HCT116 (cell line): ENCODE results near the gene DPF3. TPM values are rescaled to one million over a fixed set of nuclear protein-coding genes. Genes with fewer than 3 reads are reported as not detected.

Experiments used
- ATAC-seq: fragments of 200-7000 bp; cut with Tn5 transposase; 2 replicates; pipeline ENCODE4 v1.9.1; 2020; ENCODE audit warnings: mild to moderate bottlenecking, moderate library complexity
- BruUV-seq: library from RNA; stranded (reverse); fragments of 400-500 nt; replicated peaks from 2 replicates; lab custom pipeline; 2021; lab: Mats Ljungman, UMichigan
- CTCF ChIA-PET: fragments of 300-600 bp; sonication (Branson Sonifier 250); formaldehyde crosslinking; loops from one replicate; lab custom pipeline; 2021; ENCODE audit warnings: antibody characterized with exemption; lab: Charles Lee
- POLR2A ChIA-PET: fragments of 300-600, 350-600 bp; sonication (Branson Sonifier 250); formaldehyde crosslinking; loops from one replicate; lab custom pipeline; 2021; ENCODE audit warnings: antibody characterized with exemption; lab: Charles Lee
- RAD21 ChIA-PET, 2 experiments: fragments of 300-600 bp; sonication (Branson Sonifier 250); formaldehyde crosslinking; loops; one replicate each; lab custom pipeline; 2023; ENCODE audit warnings: low total read pairs in 2 of 2; ENCODE audit not compliant: uncharacterized antibody in 2 of 2, unreplicated experiment in 2 of 2, low non-redundant PET in 1 of 2; lab: Charles Lee
- DNase-seq: peaks from one replicate; pipeline ENCODE4 v3.0.0-alpha.2; 2010; ENCODE audit warnings: low read depth, low spot score
- H2AFZ ChIP-seq: fragments of 200-600 bp; shearing (Covaris generic), sonication (generic); 2 replicates; pipeline ENCODE4 v1.6.1; 2017; ENCODE audit warnings: low read depth, mixed run types, mixed read lengths, antibody characterized with exemption, low read length; ENCODE audit not compliant: poor library complexity, severe bottlenecking
- H3K27ac ChIP-seq: 2 replicates; pipeline ENCODE4 v1.5.1; 2012; ENCODE audit warnings: low read depth, low read length
- H3K27me3 ChIP-seq: fragments of 200-600 bp; sonication (generic); 2 replicates; pipeline ENCODE4 v1.6.1; 2016; ENCODE audit warnings: mixed run types, low read length, mixed read lengths; ENCODE audit not compliant: insufficient read depth
- H3K36me3 ChIP-seq, 2 experiments: fragments of 200-500 bp in 1 of 2; fragments of 200-600 bp in 1 of 2; sonication (Bioruptor generic) in 1 of 2; sonication (generic) in 1 of 2; 2 replicates each; pipeline versions ENCODE4 v1.5.1 to v1.6.1; 2014 to 2016; ENCODE audit warnings: low read length in 2 of 2, inconsistent platforms in 1 of 2, mixed read lengths in 1 of 2, mixed run types in 1 of 2; ENCODE audit not compliant: insufficient read depth in 2 of 2, control insufficient read depth in 1 of 2
- H3K4me1 ChIP-seq, 2 experiments: fragments of 200-600 bp in 1 of 2; sonication (generic) in 1 of 2; 2 replicates each; pipeline versions ENCODE4 v1.5.1 to v1.6.1; 2012 to 2017; ENCODE audit warnings: low read length in 2 of 2, inconsistent platforms in 1 of 2, mild to moderate bottlenecking in 1 of 2, mixed read lengths in 1 of 2, mixed run types in 1 of 2, moderate library complexity in 1 of 2; ENCODE audit not compliant: insufficient read depth in 2 of 2, control insufficient read depth in 1 of 2
- H3K4me2 ChIP-seq: fragments of 200-600 bp; sonication (generic); 2 replicates; pipeline ENCODE4 v1.6.1; 2017; ENCODE audit warnings: mixed run types, low read length, mixed read lengths
- H3K4me3 ChIP-seq, 2 experiments: fragments of 200-600 bp in 1 of 2; sonication (generic) in 1 of 2; replicated peaks in 1 of 2; 2 replicates each; pipeline ENCODE4 v1.5.1; 2011 to 2016; ENCODE audit warnings: low read length in 2 of 2, control low read depth in 1 of 2, low read depth in 1 of 2, mild to moderate bottlenecking in 1 of 2, mixed read lengths in 1 of 2, mixed run types in 1 of 2
- H3K79me2 ChIP-seq: fragments of 200-600 bp; sonication (generic); 2 replicates; pipeline ENCODE4 v1.6.1; 2017; ENCODE audit warnings: mild to moderate bottlenecking, mixed run types, low read length, moderate library complexity, mixed read lengths; ENCODE audit not compliant: insufficient read depth
- H3K9ac ChIP-seq: fragments of 200-600 bp; sonication (generic); 2 replicates; pipeline ENCODE4 v1.6.1; 2016; ENCODE audit warnings: low read length, mixed read lengths
- H3K9me2 ChIP-seq: fragments of 200-600 bp; sonication (generic), shearing (Covaris generic); 2 replicates; pipeline ENCODE4 v1.6.1; 2017; ENCODE audit warnings: mixed run types, mild to moderate bottlenecking, moderate library complexity; ENCODE audit not compliant: insufficient read depth
- H3K9me3 ChIP-seq, 2 experiments: fragments of 200-500 bp in 1 of 2; fragments of 200-600 bp in 1 of 2; sonication (Bioruptor generic) in 1 of 2; sonication (generic) in 1 of 2; 2 replicates each; pipeline ENCODE4 v1.6.1; 2014 to 2017; ENCODE audit warnings: low read length in 2 of 2, mixed read lengths in 2 of 2, inconsistent platforms in 1 of 2, low read depth in 1 of 2, mild to moderate bottlenecking in 1 of 2, mixed run types in 1 of 2, moderate library complexity in 1 of 2; ENCODE audit not compliant: control insufficient read depth in 1 of 2, insufficient read depth in 1 of 2
- H4K20me1 ChIP-seq: fragments of 200-600 bp; sonication (generic), shearing (Covaris generic); 2 replicates; pipeline ENCODE4 v1.6.1; 2017; ENCODE audit warnings: mixed run types, mild to moderate bottlenecking, moderate library complexity; ENCODE audit not compliant: insufficient read depth
- CBX3 ChIP-seq: IDR thresholded peaks from 2 replicates; pipeline ENCODE4 v1.6.1; 2012; ENCODE audit warnings: low read depth
- EZH2phosphoT487 ChIP-seq: fragments of 200-600 bp; IDR thresholded peaks from 2 replicates; pipeline ENCODE4 v1.6.1; 2018; ENCODE audit warnings: antibody characterized with exemption, borderline replicate concordance
- FOSL1 ChIP-seq: IDR thresholded peaks from 2 replicates; pipeline ENCODE4 v1.6.1; 2012; ENCODE audit warnings: low read depth
- JUND ChIP-seq: IDR thresholded peaks from 2 replicates; pipeline ENCODE4 v1.6.1; 2012
- RAD21 ChIP-seq: IDR thresholded peaks from 2 replicates; pipeline ENCODE4 v1.6.1; 2012; ENCODE audit warnings: low read depth, mild to moderate bottlenecking
- REST ChIP-seq: IDR thresholded peaks from 2 replicates; pipeline ENCODE4 v1.6.1; 2012; ENCODE audit warnings: low read depth
- SIN3A ChIP-seq: IDR thresholded peaks from 2 replicates; pipeline ENCODE4 v1.6.1; 2012; ENCODE audit warnings: low read depth
- SRF ChIP-seq: IDR thresholded peaks from 2 replicates; pipeline ENCODE4 v1.6.1; 2012; ENCODE audit warnings: low read depth
- ZFX ChIP-seq: fragments of 450-650 bp; IDR thresholded peaks from 2 replicates; pipeline ENCODE4 v1.6.1; 2017
- intact Hi-C: fragments of 100-400 bp; cut with micrococcal nuclease; formaldehyde crosslinking; loops from 2 replicates; pipeline ENCODE4 v1.10.0; 2022
- total RNA-seq: library from RNA; stranded (reverse); gene quantifications from one replicate; pipeline ENCODE4 v1.2.1, GENCODE V29; 2021; ENCODE audit not compliant: unreplicated experiment
- TF ChIP-seq, protein P1 (sequence below): IDR thresholded peaks from 2 replicates; pipeline ENCODE4 v1.6.1; 2012

The DPF3 gene
- total RNA-seq, 1 experiment from 2014 or later: 0.27 TPM

- Histone ChIP-seq H3K27ac (no peak overlapping the region), H2AFZ (no peak overlapping the region), H3K4me1 (no peaks in the 10 kb centered on the region), H3K9ac (no peak overlapping the region), H3K4me3 (no peak overlapping the region), H3K27me3 (peaks cover 6% of the 10 kb centered on the region; the same call in 1 of the 2 replicates), H3K79me2 (no peaks in the 10 kb centered on the region), H3K9me2 (no peaks in the 10 kb centered on the region), H3K36me3 (no peaks in the 10 kb centered on the region), H3K4me2 (no peak overlapping the region), H4K20me1 (no peaks in the 10 kb centered on the region), H3K9me3 (no peaks in the 10 kb centered on the region)
- ChIA-PET POLR2A (no interaction called here), RAD21 (no interaction called here), CTCF (no interaction called here)
- no TSS peak for BruUV-seq
- intact Hi-C loops: no loop called here
- DNase-seq: no peak
- TF ChIP-seq RAD21 (no peak), ZFX (no peak), JUND (no peak), SRF (no peak), EZH2phosphoT487 (no peak), REST (no peak), CBX3 (no peak)
- TF ChIP-seq, protein P1, sequence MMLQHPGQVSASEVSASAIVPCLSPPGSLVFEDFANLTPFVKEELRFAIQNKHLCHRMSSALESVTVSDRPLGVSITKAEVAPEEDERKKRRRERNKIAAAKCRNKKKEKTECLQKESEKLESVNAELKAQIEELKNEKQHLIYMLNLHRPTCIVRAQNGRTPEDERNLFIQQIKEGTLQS: no peak
- no peak for ATAC-seq
These were observed 14.5 kb downstream of the DPF3 start for GRCh38 chr14:72879431-72879830.

DNA sequence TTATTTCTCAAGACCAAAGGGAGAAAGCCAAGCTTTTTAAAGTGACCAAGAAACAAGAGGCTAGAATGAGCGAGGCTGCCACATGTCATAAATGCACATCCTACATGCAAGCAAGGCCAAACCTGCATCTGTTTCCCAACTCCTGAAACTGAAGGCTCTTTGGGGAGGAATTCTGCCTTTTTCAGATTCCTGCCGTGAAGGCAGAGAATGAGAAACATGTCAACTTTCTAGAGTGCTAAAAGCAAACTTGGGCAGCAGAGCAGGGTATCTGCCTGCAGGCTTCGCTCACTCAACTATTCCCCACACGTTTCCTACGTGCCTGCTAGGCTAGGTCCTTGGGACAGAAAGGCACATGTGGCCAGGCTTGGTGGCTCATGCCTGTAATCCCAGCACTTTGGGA lies 15.2 kb downstream of the DPF3 start:
- ChIA-PET RAD21 (no interaction called here), POLR2A (no interaction called here), CTCF (no interaction called here)
- Histone ChIP-seq H3K27me3 (peaks cover 6% of the 10 kb centered on the region; the same call in 1 of the 2 replicates), H3K9me3 (no peaks in the 10 kb centered on the region), H3K4me1 (no peaks in the 10 kb centered on the region), H3K79me2 (no peaks in the 10 kb centered on the region), H3K4me2 (no peak overlapping the region), H3K4me3 (no peak overlapping the region), H3K36me3 (no peaks in the 10 kb centered on the region), H3K27ac (no peak overlapping the region), H3K9ac (no peak overlapping the region), H4K20me1 (no peaks in the 10 kb centered on the region), H3K9me2 (no peaks in the 10 kb centered on the region), H2AFZ (no peak overlapping the region)
- no TSS peak for BruUV-seq
- DNase-seq: no peak
- no peak for TF ChIP-seq SIN3A
- TF ChIP-seq FOSL1: no peak
- intact Hi-C loops: no loop called here
- no peak for ATAC-seq
